ENCODE results near the gene PJA1. TPM values are rescaled to one million over a fixed set of nuclear protein-coding genes. Genes with fewer than 3 reads are reported as not detected.

The PJA1 gene
- total RNA-seq, 5 donors from 2014 or later (not counting 1 experiment from before 2014, with no cell fraction given) = 23.8 to 32.2 (median 26.8) TPM

- over 99% methylated on average over 19 of the region's 26 CpGs for WGBS (ENCODE audit: insufficient coverage)
Measured at GRCh38 chrX:69161786-69162349, 3.4 kb downstream of the PJA1 start.

DNA sequence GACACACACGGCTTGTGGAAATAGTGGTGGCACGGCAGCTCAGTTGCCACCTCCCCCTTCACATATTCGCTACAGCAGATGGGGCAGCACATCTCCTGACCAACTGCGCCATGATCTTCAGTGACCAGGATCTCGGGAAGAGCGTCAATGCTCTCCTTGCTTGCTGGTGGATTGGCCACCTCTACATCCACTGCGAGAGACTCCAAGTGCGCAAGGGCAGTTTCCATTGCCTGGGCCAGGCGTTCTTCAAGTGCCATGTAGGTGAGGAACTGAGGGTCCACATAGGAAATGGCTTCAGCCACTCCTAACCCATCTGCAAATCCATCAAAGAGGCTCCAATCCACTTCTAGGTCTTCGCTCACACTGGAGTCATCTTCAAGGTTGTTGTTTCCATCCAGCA is 3.9 kb downstream of the PJA1 start:
- no peak for ATAC-seq (replicated peaks in 1 of 4)
- DNase-seq = no peak
- H3K27ac ChIP-seq (ENCODE audit: low read length) = no peak overlapping the region
- H3K4me3 Mint-ChIP-seq = no peak overlapping the region
- peaks cover 18% of the 10 kb centered on the region for H3K36me3 Mint-ChIP-seq
- peaks cover 0 to 3% of the 10 kb centered on the region in 2 donors for H3K36me3 ChIP-seq (ENCODE audit: control insufficient read depth in 2 of 2, extremely low read depth in 1 of 2, insufficient read depth in 1 of 2, low read length in 1 of 2)
- H3K4me1 ChIP-seq (ENCODE audit: control insufficient read depth in 1 of 2, extremely low read depth in 1 of 2, insufficient read depth in 2 of 2, low read length in 2 of 2) = peaks cover 2 to 18% of the 10 kb centered on the region in 2 experiments
- H3K27me3 Mint-ChIP-seq = peaks cover 0 to 9% of the 10 kb centered on the region in 2 donors
- no peak overlapping the region for H3K27ac Mint-ChIP-seq
- H3K27me3 ChIP-seq (replicated peaks in 1 of 2; ENCODE audit: control insufficient read depth in 2 of 2, extremely low read depth in 1 of 2, insufficient read depth in 2 of 2, low read length in 1 of 2) = no peaks in the 10 kb centered on the region
- H3K9me3 Mint-ChIP-seq = no peaks in the 10 kb centered on the region
- H3K4me3 ChIP-seq (ENCODE audit: control insufficient read depth in 1 of 2, extremely low read depth in 1 of 2, low read length in 1 of 2) = no peak overlapping the region
- ChIA-PET CTCF (no interaction called here), POLR2A (no interaction called here)
- no peaks in the 10 kb centered on the region for H3K9me3 ChIP-seq
- H3K4me1 Mint-ChIP-seq = peaks cover 27 to 37% (median 35%) of the 10 kb centered on the region in 3 donors
- WGBS (ENCODE audit: insufficient coverage) = 96% methylated on average over 4 of the region's 10 CpGs

More at GRCh38 chrX:69161786-69162349, 3.4 kb downstream of the PJA1 start:
- no peak for ATAC-seq (replicated peaks in 1 of 4)
- H3K4me3 Mint-ChIP-seq = peak overlapping the region in 1 of 3 donors; percentile 81
- H3K4me1 Mint-ChIP-seq = peaks cover 27 to 37% (median 35%) of the 10 kb centered on the region in 3 donors
- CTCF ChIA-PET = no interaction called here
- peaks cover 0 to 9% of the 10 kb centered on the region in 2 donors for H3K27me3 Mint-ChIP-seq
- H3K27ac Mint-ChIP-seq = peak overlapping the region in 1 of 2 donors; percentile 82
- H3K9me3 Mint-ChIP-seq = no peaks in the 10 kb centered on the region
- DNase-seq = no peak
- Histone ChIP-seq H3K4me1 (ENCODE audit: control insufficient read depth in 1 of 2, extremely low read depth in 1 of 2, insufficient read depth in 2 of 2, low read length in 2 of 2) (peaks cover 2 to 18% of the 10 kb centered on the region in 2 experiments), H3K4me3 (ENCODE audit: control insufficient read depth in 1 of 2, extremely low read depth in 1 of 2, low read length in 1 of 2) (no peak overlapping the region), H3K9me3 (no peaks in the 10 kb centered on the region), H3K27me3 (replicated peaks in 1 of 2; ENCODE audit: control insufficient read depth in 2 of 2, extremely low read depth in 1 of 2, insufficient read depth in 2 of 2, low read length in 1 of 2) (no peaks in the 10 kb centered on the region), H3K27ac (ENCODE audit: low read length) (no peak overlapping the region), H3K36me3 (ENCODE audit: control insufficient read depth in 2 of 2, extremely low read depth in 1 of 2, insufficient read depth in 1 of 2, low read length in 1 of 2) (peaks cover 0 to 3% of the 10 kb centered on the region in 2 donors)
- POLR2A ChIA-PET = no interaction called here
- peaks cover 18% of the 10 kb centered on the region for H3K36me3 Mint-ChIP-seq

GRCh38 chrX:69158166-69158980 is 6.9 kb downstream of the PJA1 start:
- Mint-ChIP-seq H3K27ac (no peak overlapping the region), H3K4me3 (no peak overlapping the region), H3K27me3 (no peaks in the 10 kb centered on the region), H3K4me1 (peaks cover 16 to 26% (median 23%) of the 10 kb centered on the region in 3 donors), H3K9me3 (no peaks in the 10 kb centered on the region), H3K36me3 (peaks cover 18% of the 10 kb centered on the region)
- DNase-seq = peak in 23 of 35 experiments; percentile 3 to 50 (median 18)
- WGBS (ENCODE audit: insufficient coverage) = no CpG with 5 or more reads among the region's 13 CpGs
- no peak overlapping the region for H3K27ac ChIP-seq (ENCODE audit: low read length)
- ATAC-seq (replicated peaks in 1 of 4) = peak in 3 of 4 experiments; percentile 52 to 70 (median 67)
- H3K27me3 ChIP-seq (replicated peaks in 1 of 2; ENCODE audit: control insufficient read depth in 2 of 2, extremely low read depth in 1 of 2, insufficient read depth in 2 of 2, low read length in 1 of 2) = no peaks in the 10 kb centered on the region
- H3K4me1 ChIP-seq (ENCODE audit: control insufficient read depth in 1 of 2, extremely low read depth in 1 of 2, insufficient read depth in 2 of 2, low read length in 2 of 2) = peaks cover 2 to 8% of the 10 kb centered on the region in 2 experiments
- ChIA-PET POLR2A (no interaction called here), CTCF (interaction anchor here (0.6 to 1.5 kb wide), 2 partner anchors 62 to 329 kb away, joined by 3 to 8 read pairs; partner anchors contain the start of gene EFNB1 (in 1 of the 2))
- no peak overlapping the region for H3K4me3 ChIP-seq (ENCODE audit: control insufficient read depth in 1 of 2, extremely low read depth in 1 of 2, low read length in 1 of 2)
- H3K9me3 ChIP-seq = no peaks in the 10 kb centered on the region
- H3K36me3 ChIP-seq (ENCODE audit: control insufficient read depth in 2 of 2, extremely low read depth in 1 of 2, insufficient read depth in 1 of 2, low read length in 1 of 2) = peaks cover 0 to 3% of the 10 kb centered on the region in 2 donors

GRCh38 chrX:69156638-69157037 is 8.6 kb downstream of the PJA1 start:
- H3K4me3 ChIP-seq (ENCODE audit: control insufficient read depth in 1 of 2, extremely low read depth in 1 of 2, low read length in 1 of 2) = no peak overlapping the region
- no peak overlapping the region for H3K27ac Mint-ChIP-seq
- no peak for DNase-seq
- ChIA-PET POLR2A (interaction anchor here in 1 of 2 donors (0.5 to 0.9 kb wide), 2 partner anchors 10 to 342 kb away, joined by 3 to 4 read pairs; no protein-coding TSS in a partner anchor), CTCF (interaction anchor here in 1 of 2 donors (0.9 kb wide), 1 partner anchor 49 kb away, joined by 3 read pairs; no protein-coding TSS in a partner anchor)
- no peaks in the 10 kb centered on the region for H3K27me3 ChIP-seq (replicated peaks in 1 of 2; ENCODE audit: control insufficient read depth in 2 of 2, extremely low read depth in 1 of 2, insufficient read depth in 2 of 2, low read length in 1 of 2)
- no peaks in the 10 kb centered on the region for H3K27me3 Mint-ChIP-seq
- peaks cover 0 to 10% (median 10%) of the 10 kb centered on the region in 3 donors for H3K4me1 Mint-ChIP-seq
- no peaks in the 10 kb centered on the region for H3K9me3 ChIP-seq
- no peak overlapping the region for H3K27ac ChIP-seq (ENCODE audit: low read length)
- no peaks in the 10 kb centered on the region for H3K36me3 ChIP-seq (ENCODE audit: control insufficient read depth in 2 of 2, extremely low read depth in 1 of 2, insufficient read depth in 1 of 2, low read length in 1 of 2)
- ATAC-seq (replicated peaks in 1 of 4) = no peak
- H3K36me3 Mint-ChIP-seq = peaks cover 4% of the 10 kb centered on the region
- no peak overlapping the region for H3K4me3 Mint-ChIP-seq
- H3K9me3 Mint-ChIP-seq = no peaks in the 10 kb centered on the region
- no peaks in the 10 kb centered on the region for H3K4me1 ChIP-seq (ENCODE audit: control insufficient read depth in 1 of 2, extremely low read depth in 1 of 2, insufficient read depth in 2 of 2, low read length in 2 of 2)
- WGBS (ENCODE audit: insufficient coverage) = no CpG with 5 or more reads among the region's 5 CpGs

GRCh38 chrX:69155786-69156520 is 9.3 kb downstream of the PJA1 start:
- H3K4me1 Mint-ChIP-seq = peaks cover 0 to 7% (median 6%) of the 10 kb centered on the region in 3 donors
- no peak for ATAC-seq (replicated peaks in 1 of 4)
- no peaks in the 10 kb centered on the region for H3K36me3 ChIP-seq (ENCODE audit: control insufficient read depth in 2 of 2, extremely low read depth in 1 of 2, insufficient read depth in 1 of 2, low read length in 1 of 2)
- H3K9me3 ChIP-seq = no peaks in the 10 kb centered on the region
- no peak overlapping the region for H3K27ac Mint-ChIP-seq
- DNase-seq = no peak
- CTCF ChIA-PET = no interaction called here
- H3K27me3 ChIP-seq (replicated peaks in 1 of 2; ENCODE audit: control insufficient read depth in 2 of 2, extremely low read depth in 1 of 2, insufficient read depth in 2 of 2, low read length in 1 of 2) = no peaks in the 10 kb centered on the region
- no peaks in the 10 kb centered on the region for H3K9me3 Mint-ChIP-seq
- no peak overlapping the region for H3K4me3 ChIP-seq (ENCODE audit: control insufficient read depth in 1 of 2, extremely low read depth in 1 of 2, low read length in 1 of 2)
- no peak overlapping the region for H3K27ac ChIP-seq (ENCODE audit: low read length)
- H3K27me3 Mint-ChIP-seq = peaks cover 0 to 4% of the 10 kb centered on the region in 2 donors
- peaks cover 4% of the 10 kb centered on the region for H3K36me3 Mint-ChIP-seq
- WGBS (ENCODE audit: insufficient coverage) = 100% methylated on average over 1 of the region's 5 CpGs
- no peak overlapping the region for H3K4me3 Mint-ChIP-seq
- no peaks in the 10 kb centered on the region for H3K4me1 ChIP-seq (ENCODE audit: control insufficient read depth in 1 of 2, extremely low read depth in 1 of 2, insufficient read depth in 2 of 2, low read length in 2 of 2)
- POLR2A ChIA-PET = interaction anchor here in 1 of 2 donors (0.5 to 0.9 kb wide), 2 partner anchors 9 to 342 kb away, joined by 3 to 4 read pairs; no protein-coding TSS in a partner anchor

- Histone ChIP-seq H3K9me3 (no peaks in the 10 kb centered on the region), H3K27me3 (replicated peaks in 1 of 2; ENCODE audit: control insufficient read depth in 2 of 2, extremely low read depth in 1 of 2, insufficient read depth in 2 of 2, low read length in 1 of 2) (peaks cover 0 to 2% of the 10 kb centered on the region in 2 experiments), H3K4me3 (ENCODE audit: control insufficient read depth in 1 of 2, extremely low read depth in 1 of 2, low read length in 1 of 2) (no peak overlapping the region), H3K27ac (ENCODE audit: low read length) (no peak overlapping the region), H3K36me3 (ENCODE audit: control insufficient read depth in 2 of 2, extremely low read depth in 1 of 2, insufficient read depth in 1 of 2, low read length in 1 of 2) (no peaks in the 10 kb centered on the region), H3K4me1 (ENCODE audit: control insufficient read depth in 1 of 2, extremely low read depth in 1 of 2, insufficient read depth in 2 of 2, low read length in 2 of 2) (no peaks in the 10 kb centered on the region)
- H3K4me3 Mint-ChIP-seq = no peak overlapping the region
- ChIA-PET POLR2A (no interaction called here), CTCF (interaction anchor here in 1 of 2 donors (0.7 to 0.8 kb wide), 2 partner anchors 69 to 299 kb away, joined by 3 read pairs; no protein-coding TSS in a partner anchor)
- peaks cover 0 to under 1% (median 0%) of the 10 kb centered on the region in 3 donors for H3K4me1 Mint-ChIP-seq
- ATAC-seq (replicated peaks in 1 of 4) (no peak), DNase-seq (no peak)
- H3K9me3 Mint-ChIP-seq = no peaks in the 10 kb centered on the region
- H3K27ac Mint-ChIP-seq = no peak overlapping the region
- H3K36me3 Mint-ChIP-seq = no peaks in the 10 kb centered on the region
- peaks cover 2 to 9% of the 10 kb centered on the region in 2 donors for H3K27me3 Mint-ChIP-seq
- no CpG with 5 or more reads among the region's 6 CpGs for WGBS (ENCODE audit: insufficient coverage)
Measured at GRCh38 chrX:69154051-69154450, 11.2 kb downstream of the PJA1 start.

Data from T-cell (primary cell).